COLO829 (cell line): Measurements from ENCODE around the gene ACTN3.
"Not testable (repeated sequence)": the region's sequence is repeated elsewhere in the genome, so short reads cannot be mapped to it uniquely, and the experiment has no call there.

ENCODE experiments used
- DNase-seq: peaks from one replicate; pipeline ENCODE4 v3.0.0; 2012; ENCODE audit warnings: low spot score

Gene ACTN3

GRCh38 chr11:66546368-66546965 is at the start of gene ACTN3:
Gene ACTN3, plus strand, starts transcription at chr11:66546903. Its CDS starts 35 bp downstream, at chr11:66546938.
- no peak for DNase-seq

DNA sequence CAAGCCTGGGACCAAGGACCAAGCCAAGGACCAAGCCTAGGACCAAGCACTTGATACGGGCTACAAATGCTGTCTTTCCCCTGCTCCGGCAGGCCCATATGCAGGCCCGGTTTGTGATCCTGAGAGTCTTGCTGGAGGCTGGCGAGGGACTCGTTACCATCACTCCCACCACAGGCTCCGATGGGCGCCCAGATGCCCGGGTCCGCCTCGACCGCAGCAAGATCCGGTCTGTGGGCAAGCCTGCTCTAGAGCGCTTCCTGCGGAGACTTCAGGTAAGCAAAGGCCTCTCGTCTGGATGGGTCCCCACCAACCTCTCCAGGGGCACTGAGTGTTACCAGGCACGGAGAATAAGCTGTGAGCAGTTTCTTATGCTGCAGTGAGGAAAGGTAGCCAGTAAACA is 49.5 kb upstream of the ACTN3 start:
- DNase-seq = no peak

DNA sequence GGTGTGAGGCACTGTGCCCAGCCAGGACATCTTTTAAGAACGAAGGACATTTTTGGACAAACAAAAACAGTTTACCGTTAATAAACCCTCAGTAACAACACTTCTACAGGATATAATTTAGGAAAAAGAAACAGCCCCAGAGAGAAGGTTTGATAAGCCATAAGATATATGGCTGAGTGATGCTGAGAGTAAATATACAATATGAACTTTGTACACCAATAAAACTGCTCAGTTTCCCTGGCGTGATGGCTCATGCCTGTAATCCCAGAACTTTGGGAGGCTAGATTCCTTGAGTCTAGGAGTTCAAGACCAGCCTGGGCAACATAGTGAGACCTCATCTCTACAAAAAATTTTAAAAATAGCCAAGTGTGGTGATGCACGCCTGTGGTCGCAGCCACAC is 48.2 kb upstream of the ACTN3 start:
- no peak for DNase-seq

DNA sequence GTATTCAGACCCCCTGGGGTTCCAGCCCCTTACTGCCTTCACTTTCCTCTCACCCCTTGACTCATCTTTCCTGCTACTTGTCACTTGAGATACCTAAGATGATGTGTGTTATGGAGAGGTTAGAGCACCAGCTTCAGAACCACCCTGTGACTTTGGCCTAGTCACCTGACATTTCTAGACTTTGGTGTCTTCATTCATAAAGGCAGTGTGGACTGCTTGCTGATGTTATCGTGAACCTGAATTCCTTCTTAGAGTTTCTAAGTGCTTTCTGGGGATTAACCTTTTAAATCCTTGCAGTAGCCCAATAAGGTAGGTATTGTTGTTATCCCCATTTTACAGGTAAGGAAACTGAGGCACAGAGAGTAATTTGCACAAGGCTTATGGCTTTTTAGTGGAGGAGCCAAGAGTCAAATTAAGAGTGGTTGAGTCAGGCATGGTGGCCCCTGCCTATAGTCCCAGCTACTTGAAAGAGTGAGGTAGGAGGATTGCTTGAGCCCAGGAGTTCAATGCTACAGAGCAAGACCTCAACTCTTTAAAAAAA is 41.4 kb upstream of the ACTN3 start:
- no peak for DNase-seq

- no peak for DNase-seq
Observed at GRCh38 chr11:66509131-66509561, 37.6 kb upstream of the ACTN3 start.

DNA sequence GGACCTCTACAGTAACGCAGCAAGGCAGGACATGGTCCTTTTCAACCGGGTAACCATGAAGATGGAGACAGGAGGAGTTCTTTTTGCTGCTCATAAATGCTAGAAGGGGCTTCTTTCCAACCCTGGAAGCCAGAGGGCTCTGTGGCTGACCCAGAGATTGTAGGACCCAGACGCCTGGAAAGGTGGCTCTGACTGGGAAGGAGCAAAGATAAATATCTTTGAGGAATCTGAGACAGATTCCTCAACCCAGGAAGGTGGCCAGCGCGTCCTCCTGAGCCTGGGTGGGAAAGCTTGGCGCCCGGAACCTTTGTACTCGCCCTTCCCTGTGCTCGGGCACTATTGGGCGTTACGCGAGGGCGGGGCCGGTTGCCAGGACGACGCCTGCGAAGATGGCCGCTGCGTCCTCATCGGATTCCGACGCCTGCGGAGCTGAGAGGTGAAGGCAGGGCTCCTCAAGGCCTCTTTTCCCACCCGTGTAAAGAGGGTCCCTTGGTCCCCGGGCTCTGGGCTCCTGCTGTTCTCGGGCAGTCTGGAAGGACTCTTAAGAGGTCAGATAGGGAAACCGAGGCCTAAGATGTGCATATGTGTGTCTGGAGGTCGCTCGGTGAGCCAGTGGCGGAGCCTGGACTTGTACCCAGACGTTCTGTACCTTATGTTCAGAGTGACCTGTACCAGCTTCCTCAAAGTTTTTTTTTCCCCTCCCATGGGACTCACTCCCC is 36.3 kb upstream of the ACTN3 start, which contains the start of gene BBS1:
Gene BBS1 (plus strand): TSS at position 365 of the 719 bp plus-strand sequence. CDS start 25 bp downstream, at position 390.
- DNase-seq = peak; percentile 97

DNA sequence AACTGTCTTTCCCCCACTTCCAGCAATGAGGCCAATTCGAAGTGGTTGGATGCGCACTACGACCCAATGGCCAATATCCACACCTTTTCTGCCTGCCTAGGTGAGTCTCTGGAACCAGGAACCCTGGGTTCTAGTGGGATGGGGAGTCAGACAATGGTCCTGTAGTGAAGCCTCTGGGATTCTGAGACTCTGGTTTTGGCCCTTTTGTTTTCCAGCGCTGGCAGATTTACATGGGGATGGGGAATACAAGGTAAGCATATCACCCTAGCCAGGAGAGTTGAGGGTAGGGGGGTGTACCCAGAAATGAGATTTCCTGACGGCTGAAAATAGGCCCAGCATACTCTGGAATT is 35.7 kb upstream of the ACTN3 start:
- peak; percentile 38 for DNase-seq

- DNase-seq = no peak
Observed at GRCh38 chr11:66523611-66524010, 23.1 kb upstream of the ACTN3 start.

DNA sequence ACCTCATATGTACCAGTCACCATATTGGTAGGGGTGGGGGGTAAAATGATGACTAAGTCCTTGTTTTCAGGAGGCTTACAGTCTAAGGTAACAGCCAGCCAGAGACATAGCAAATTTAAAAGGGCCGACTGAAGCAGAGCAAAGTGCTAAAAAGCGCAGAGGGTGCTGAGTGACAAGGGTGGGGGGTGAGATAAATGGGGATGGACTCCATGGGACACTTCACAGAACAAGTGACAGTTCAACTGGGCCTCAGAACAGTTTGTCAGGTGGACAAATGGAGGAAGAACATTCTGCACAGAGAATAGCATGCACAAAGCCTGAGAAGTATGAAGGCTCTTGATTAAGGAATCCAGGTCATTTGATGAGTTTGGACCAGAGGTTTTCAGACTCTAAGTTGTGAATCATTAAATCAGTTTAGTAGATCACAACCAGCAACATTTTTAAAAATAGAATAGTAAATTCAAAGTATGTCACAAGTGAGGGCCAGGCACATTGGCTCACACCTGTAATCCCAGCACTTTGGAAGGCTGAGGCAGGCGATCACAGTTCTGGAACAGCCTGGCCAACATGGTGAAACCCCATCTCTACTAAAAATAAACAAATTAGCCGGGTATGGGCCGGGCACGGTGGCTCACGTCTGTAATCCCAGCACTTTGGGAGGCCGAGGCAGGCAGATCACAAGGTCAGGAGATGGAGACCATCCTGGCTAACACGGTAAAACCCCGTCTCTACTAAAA is 22.2 kb upstream of the ACTN3 start:
- no peak for DNase-seq

- DNase-seq = no peak
Observed at GRCh38 chr11:66529069-66529468, 17.6 kb upstream of the ACTN3 start.

DNA sequence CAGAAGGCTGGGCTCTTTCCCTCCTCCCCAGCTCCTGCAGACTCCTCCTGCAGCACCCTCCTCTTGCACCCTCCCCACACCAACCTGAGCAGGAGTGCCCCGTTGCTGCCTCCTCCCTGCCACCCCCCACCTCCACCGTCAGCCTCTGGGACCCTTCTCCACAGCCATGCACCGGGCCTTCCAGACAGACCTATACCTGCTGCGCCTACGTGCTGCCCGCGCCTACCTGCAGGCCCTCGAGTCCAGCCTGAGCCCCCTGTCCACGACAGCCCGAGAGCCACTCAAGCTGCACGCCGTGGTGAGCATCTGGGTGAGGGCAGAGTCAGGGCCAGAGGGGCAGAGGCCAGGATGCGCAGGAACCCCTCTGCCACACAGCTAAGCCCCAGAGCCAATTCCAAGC is 17.0 kb upstream of the ACTN3 start:
- no peak for DNase-seq

GRCh38 chr11:66530927-66531709 is 15.6 kb upstream of the ACTN3 start:
- DNase-seq = no peak

DNA sequence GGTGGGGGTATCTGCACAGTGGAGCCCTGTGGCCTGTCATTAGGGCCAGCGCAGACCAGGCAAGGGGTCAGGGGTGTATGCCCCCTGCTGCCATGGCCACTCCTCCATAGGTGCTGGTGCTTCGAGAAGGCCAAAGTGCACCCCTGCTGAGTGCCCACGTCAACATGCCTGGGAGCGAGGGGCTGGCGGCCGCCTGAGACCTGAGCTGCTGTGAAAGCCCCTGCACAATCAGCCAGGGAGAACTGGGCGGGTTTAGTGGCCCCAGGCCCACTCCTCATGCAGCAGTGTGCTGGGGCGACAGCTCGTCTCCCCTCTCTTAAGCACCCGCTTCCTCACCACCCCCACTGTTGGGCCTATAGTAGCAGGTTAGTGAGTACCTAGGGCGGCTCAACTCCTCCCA is 14.9 kb upstream of the ACTN3 start:
- DNase-seq = no peak

DNA sequence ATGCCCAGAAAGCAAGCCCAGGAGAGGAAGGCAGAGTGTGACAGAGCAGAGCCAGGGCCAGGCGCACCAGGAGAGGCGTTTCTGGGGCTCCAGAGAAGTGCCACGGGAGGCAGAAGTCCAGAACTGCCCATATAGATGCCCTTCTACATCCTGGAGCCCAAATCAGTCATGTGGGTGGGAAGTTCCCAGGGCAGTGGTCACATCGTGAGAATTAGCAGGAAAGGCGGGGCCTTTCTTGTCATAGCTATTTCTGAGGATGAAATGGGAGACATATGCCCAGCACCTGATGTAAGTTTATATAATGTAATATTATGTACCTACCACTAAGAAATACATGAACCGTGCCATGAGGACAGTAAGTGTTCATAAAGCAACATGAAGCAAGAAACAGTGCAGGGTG is 13.9 kb upstream of the ACTN3 start:
- DNase-seq = no peak

GRCh38 chr11:66539170-66539869 is 7.4 kb upstream of the ACTN3 start:
- no peak for DNase-seq

GRCh38 chr11:66539870-66540213 is 6.9 kb upstream of the ACTN3 start:
- DNase-seq = no peak

GRCh38 chr11:66540598-66540997 is 6.1 kb upstream of the ACTN3 start:
- not testable (repeated sequence) for DNase-seq

DNA sequence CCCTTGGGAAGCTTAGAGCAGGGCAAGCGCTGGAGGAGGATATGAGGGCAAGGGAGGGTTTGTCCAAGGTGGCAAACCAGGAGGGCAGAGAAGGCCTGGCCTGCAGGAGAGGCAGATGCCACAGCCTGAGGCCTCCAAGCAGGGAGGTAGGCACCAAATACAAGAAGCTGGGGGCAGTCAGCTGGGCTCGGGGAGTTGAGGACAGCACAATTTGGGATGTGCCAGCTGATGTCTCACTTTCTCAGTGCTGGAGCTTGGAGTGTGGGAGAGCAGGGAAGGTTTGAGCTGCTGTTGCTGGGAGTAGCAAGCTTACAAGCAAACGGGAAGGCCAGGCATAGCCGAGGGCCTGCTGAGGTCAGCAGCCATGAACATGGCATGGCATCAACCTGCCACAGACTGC is 4.8 kb upstream of the ACTN3 start:
- no peak for DNase-seq

DNA sequence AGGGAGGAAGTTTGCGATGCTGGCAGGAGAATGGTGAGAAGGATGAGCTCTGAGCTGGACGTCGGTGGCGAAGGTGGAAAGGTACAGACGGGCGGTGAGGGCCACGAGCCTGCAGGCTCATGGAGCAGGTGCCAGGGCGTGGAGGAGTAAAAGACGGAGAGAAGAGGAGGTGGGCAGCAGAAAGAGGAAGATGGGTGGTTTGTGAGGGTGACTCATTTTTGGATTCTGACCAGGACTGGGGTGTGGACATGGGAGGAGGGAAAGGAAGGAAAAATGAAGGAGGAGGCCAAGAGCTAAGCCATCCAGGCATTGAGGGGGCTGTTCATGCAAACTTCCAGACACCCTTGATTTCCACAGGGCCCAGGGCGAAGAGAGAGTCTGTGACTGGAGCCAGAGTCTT is 4.3 kb upstream of the ACTN3 start:
- DNase-seq = no peak

GRCh38 chr11:66543263-66544107 is 3.2 kb upstream of the ACTN3 start:
- no peak for DNase-seq

DNA sequence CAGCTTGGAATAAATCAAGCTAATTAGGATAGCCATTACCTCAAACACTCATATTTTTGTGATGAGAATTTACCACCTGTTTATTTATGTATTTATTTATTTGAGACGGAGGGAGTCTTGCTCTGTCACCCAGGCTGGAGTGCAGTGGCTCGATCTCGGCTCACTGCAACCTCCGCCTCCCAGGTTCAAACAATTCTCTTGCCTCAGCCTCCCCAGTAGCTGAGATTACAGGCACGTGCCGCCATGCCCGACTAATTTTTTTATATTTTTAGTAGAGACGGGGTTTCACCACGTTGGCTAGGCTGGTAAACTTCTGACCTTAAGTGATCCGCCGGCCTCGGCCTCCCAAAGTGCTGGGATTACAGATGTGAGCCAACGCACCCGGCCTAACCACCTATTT is 1.8 kb upstream of the ACTN3 start:
- DNase-seq = not testable (repeated sequence)
